HepG2 (cell line): ENCODE measurements around the gene SLC25A11. TPM values are rescaled to one million over a fixed set of nuclear protein-coding genes. Genes with fewer than 3 reads are reported as not detected.

Source experiments
- CCAR2 ChIP-seq: fragments of 200-400 bp; formaldehyde crosslinking; optimal IDR thresholded peaks from 2 replicates; pipeline ENCODE3; 2018; ENCODE audit warnings: low read depth, mild to moderate bottlenecking, low read length, moderate library complexity
- DNMT1 ChIP-seq: sonication (generic); formaldehyde crosslinking; IDR thresholded peaks from 2 replicates; pipeline ENCODE4 v1.5.1; 2020; ENCODE audit warnings: mild to moderate bottlenecking, missing genetic modification reagents
- ELF4 ChIP-seq: sonication (generic); formaldehyde crosslinking; IDR thresholded peaks from 2 replicates; pipeline ENCODE4 v1.5.0; 2020; ENCODE audit warnings: missing genetic modification reagents, mild to moderate bottlenecking, moderate library complexity, borderline replicate concordance
- ESRRA ChIP-seq: sonication (generic); formaldehyde crosslinking; IDR thresholded peaks from 2 replicates; pipeline ENCODE4 v1.5.1; 2020; ENCODE audit warnings: mild to moderate bottlenecking, low read depth, missing genetic modification reagents
- ETV5 ChIP-seq: IDR thresholded peaks from 2 replicates; pipeline ENCODE4 v1.6.1; 2018; ENCODE audit warnings: missing biosample characterization, missing genetic modification reagents, inconsistent platforms, borderline replicate concordance
- FOXC1 ChIP-seq: sonication (generic); formaldehyde crosslinking; IDR thresholded peaks from 2 replicates; pipeline ENCODE4 v1.8.0; 2022; ENCODE audit warnings: mild to moderate bottlenecking, missing genetic modification reagents, borderline replicate concordance
- FOXJ3 ChIP-seq: sonication (generic); formaldehyde crosslinking; IDR thresholded peaks from 2 replicates; pipeline ENCODE4 v1.4.0; 2020; ENCODE audit warnings: missing genetic modification reagents, mild to moderate bottlenecking, borderline replicate concordance
- GTF2F1 ChIP-seq: fragments of 150-350 bp; IDR thresholded peaks from 2 replicates; pipeline ENCODE4 v1.6.1; 2014; ENCODE audit warnings: low read length
- MTA1 ChIP-seq: sonication (generic); formaldehyde crosslinking; IDR thresholded peaks from 2 replicates; pipeline ENCODE4 v1.4.0; 2020; ENCODE audit warnings: missing genetic modification reagents, mild to moderate bottlenecking, borderline replicate concordance
- MTF2 ChIP-seq: sonication (generic); formaldehyde crosslinking; IDR thresholded peaks from 2 replicates; pipeline ENCODE4 v1.5.0; 2020; ENCODE audit warnings: missing genetic modification reagents, borderline replicate concordance
- MYNN ChIP-seq: sonication (generic); formaldehyde crosslinking; IDR thresholded peaks from 2 replicates; pipeline ENCODE4 v1.4.0; 2020; ENCODE audit warnings: mild to moderate bottlenecking, low read depth, missing genetic modification reagents
- NFE2L2 ChIP-seq: fragments of 150-350 bp; IDR thresholded peaks from 2 replicates; pipeline ENCODE4 v1.6.1; 2014; ENCODE audit warnings: low read length
- PITX1 ChIP-seq: sonication (generic); formaldehyde crosslinking; IDR thresholded peaks from 2 replicates; pipeline ENCODE4 v1.5.1; 2020; ENCODE audit warnings: mild to moderate bottlenecking, missing genetic modification reagents
- PLSCR1 ChIP-seq: sonication (generic); formaldehyde crosslinking; IDR thresholded peaks from 2 replicates; pipeline ENCODE4 v1.5.0; 2020; ENCODE audit warnings: missing genetic modification reagents, mild to moderate bottlenecking, borderline replicate concordance
- RBM39 ChIP-seq: fragments of 200-400 bp; formaldehyde crosslinking; IDR thresholded peaks from one replicate; pipeline ENCODE4 v1.6.1; 2018; ENCODE audit warnings: antibody characterized with exemption, mild to moderate bottlenecking, low read depth, low read length; ENCODE audit not compliant: poor library complexity, severe bottlenecking
- SRY ChIP-seq: sonication (generic); formaldehyde crosslinking; IDR thresholded peaks from 2 replicates; pipeline ENCODE4 v1.8.0; 2022; ENCODE audit warnings: mild to moderate bottlenecking, missing genetic modification reagents
- TCF12 ChIP-seq, 2 experiments: fragments of 450-650 bp in 1 of 2; sonication (generic) in 1 of 2; formaldehyde crosslinking in 1 of 2; IDR thresholded peaks; 2 replicates each; pipeline versions ENCODE4 v1.6.1 to v1.8.0; 2017 to 2022; ENCODE audit warnings: antibody characterized with exemption in 1 of 2, mild to moderate bottlenecking in 1 of 2, missing genetic modification reagents in 1 of 2, moderate library complexity in 1 of 2
- TOE1 ChIP-seq: sonication (generic); formaldehyde crosslinking; IDR thresholded peaks from 2 replicates; pipeline ENCODE4 v1.4.0; 2020; ENCODE audit warnings: mild to moderate bottlenecking, missing genetic modification reagents
- ZFP41 ChIP-seq: sonication (generic); formaldehyde crosslinking; IDR thresholded peaks from 2 replicates; pipeline ENCODE4 v1.4.0; 2020; ENCODE audit warnings: mild to moderate bottlenecking, missing genetic modification reagents, borderline replicate concordance
- ZFP90 ChIP-seq: sonication (generic); formaldehyde crosslinking; IDR thresholded peaks from 2 replicates; pipeline ENCODE4 v1.8.0; 2022; ENCODE audit warnings: missing genetic modification reagents, mild to moderate bottlenecking, inconsistent platforms, borderline replicate concordance
- ZKSCAN5 ChIP-seq: sonication (generic); formaldehyde crosslinking; IDR thresholded peaks from 2 replicates; pipeline ENCODE4 v1.5.1; 2020; ENCODE audit warnings: mild to moderate bottlenecking, missing genetic modification reagents
- ZMYM2 ChIP-seq: sonication (generic); formaldehyde crosslinking; IDR thresholded peaks from 2 replicates; pipeline ENCODE4 v1.8.0; 2022; ENCODE audit warnings: mild to moderate bottlenecking, missing genetic modification reagents
- ZNF101 ChIP-seq: sonication (generic); formaldehyde crosslinking; IDR thresholded peaks from 2 replicates; pipeline ENCODE4 v1.4.0; 2020; ENCODE audit warnings: mild to moderate bottlenecking, low read depth, missing genetic modification reagents, borderline replicate concordance
- ZNF17 ChIP-seq: sonication (generic); formaldehyde crosslinking; IDR thresholded peaks from 2 replicates; pipeline ENCODE4 v1.5.0; 2020; ENCODE audit warnings: mild to moderate bottlenecking, missing genetic modification reagents
- ZNF260 ChIP-seq: sonication (generic); formaldehyde crosslinking; IDR thresholded peaks from 2 replicates; pipeline ENCODE4 v1.4.0; 2020; ENCODE audit warnings: missing genetic modification reagents, low read depth, mild to moderate bottlenecking, borderline replicate concordance
- ZNF546 ChIP-seq: sonication (generic); formaldehyde crosslinking; conservative IDR thresholded peaks from 2 replicates; pipeline ENCODE4 v1.8.1; 2023; ENCODE audit warnings: mild to moderate bottlenecking, missing genetic modification reagents
- ZNF672 ChIP-seq: sonication (generic); formaldehyde crosslinking; IDR thresholded peaks from 2 replicates; pipeline ENCODE4 v1.8.1; 2022; ENCODE audit warnings: missing genetic modification reagents
- ZNF790 ChIP-seq: sonication (generic); formaldehyde crosslinking; IDR thresholded peaks from 2 replicates; pipeline ENCODE4 v1.8.0; 2022; ENCODE audit warnings: missing genetic modification reagents, mild to moderate bottlenecking, borderline replicate concordance
- polyA plus RNA-seq, 8 experiments: library from polyadenylated mRNA; depleted of rRNA in 3 of 8; stranded (reverse) in 7 of 8; unstranded in 1 of 8; fragments of >200 nt; fragmentation: Illumina TruSeq in 4 of 8; extraction: Trizol in 4 of 8; gene quantifications; 2 replicates each; pipeline versions ENCODE4 v1.2.1 to v1.2.3, GENCODE V29; 2011 to 2016; ENCODE audit warnings: low read depth in 4 of 8, missing spikeins in 1 of 8, mixed read lengths in 1 of 8; ENCODE audit not compliant: insufficient read depth in 1 of 8
- total RNA-seq, 5 experiments: library from RNA; depleted of rRNA; stranded (reverse); fragments of >200 nt; fragmentation: Illumina TruSeq; extraction: Trizol; gene quantifications; 2 replicates each; pipeline ENCODE4 v1.2.3, GENCODE V29; 2016; ENCODE audit warnings: low read depth in 1 of 5
- TF ChIP-seq, protein P1 (sequence below): sonication (generic); formaldehyde crosslinking; IDR thresholded peaks from 2 replicates; pipeline ENCODE4 v1.5.1; 2020; ENCODE audit warnings: missing genetic modification reagents, mild to moderate bottlenecking, borderline replicate concordance
- TF ChIP-seq, protein P2 (sequence below): sonication (generic); formaldehyde crosslinking; IDR thresholded peaks from 2 replicates; pipeline ENCODE4 v1.8.1; 2023; ENCODE audit warnings: missing genetic modification reagents, mild to moderate bottlenecking, borderline replicate concordance

Gene SLC25A11
- total and polyA plus RNA-seq, 2 of the 13 experiments (the other 11 are each of a cell fraction or from before 2014, with no cell fraction given), result 35.4 to 47.2 TPM

GRCh38 chr17:4908301-4908700 is 31.5 kb downstream of the SLC25A11 start (continued):
- TF ChIP-seq ZNF260 (CRISPR knock-in tag) (no peak), ESRRA (CRISPR knock-in tag) (no peak), FOXJ3 (CRISPR knock-in tag) (no peak), ELF4 (no peak), ZKSCAN5 (no peak), GTF2F1 (no peak), DNMT1 (no peak), RBM39 (no peak), MTA1 (CRISPR knock-in tag) (peak; percentile 64; the same call in 1 of the 2 replicates), ZNF790 (CRISPR knock-in tag) (no peak), TCF12 (IDR thresholded peaks at IDR 0.05) (no peak), TCF12 (CRISPR knock-in tag; IDR thresholded peaks at IDR 0.05) (no peak), SRY (CRISPR knock-in tag) (0 out of 2 replicates have a peak, but pooled peaks have one; percentile 63), ZNF17 (CRISPR knock-in tag) (no peak), ZNF101 (CRISPR knock-in tag) (no peak), TOE1 (CRISPR knock-in tag) (no peak), ZNF672 (CRISPR knock-in tag) (no peak), ETV5 (CRISPR knock-in tag) (peak; percentile 89), ZNF546 (no peak), ZFP41 (CRISPR knock-in tag) (no peak), MYNN (CRISPR knock-in tag) (no peak), PITX1 (no peak), PLSCR1 (CRISPR knock-in tag) (no peak), MTF2 (no peak), NFE2L2 (no peak), FOXC1 (CRISPR knock-in tag) (no peak), ZFP90 (peak; percentile 38; the same call in 1 of the 2 replicates), ZMYM2 (peak; percentile 21; the same call in 1 of the 2 replicates), CCAR2 (no peak)
- TF ChIP-seq, protein P1, sequence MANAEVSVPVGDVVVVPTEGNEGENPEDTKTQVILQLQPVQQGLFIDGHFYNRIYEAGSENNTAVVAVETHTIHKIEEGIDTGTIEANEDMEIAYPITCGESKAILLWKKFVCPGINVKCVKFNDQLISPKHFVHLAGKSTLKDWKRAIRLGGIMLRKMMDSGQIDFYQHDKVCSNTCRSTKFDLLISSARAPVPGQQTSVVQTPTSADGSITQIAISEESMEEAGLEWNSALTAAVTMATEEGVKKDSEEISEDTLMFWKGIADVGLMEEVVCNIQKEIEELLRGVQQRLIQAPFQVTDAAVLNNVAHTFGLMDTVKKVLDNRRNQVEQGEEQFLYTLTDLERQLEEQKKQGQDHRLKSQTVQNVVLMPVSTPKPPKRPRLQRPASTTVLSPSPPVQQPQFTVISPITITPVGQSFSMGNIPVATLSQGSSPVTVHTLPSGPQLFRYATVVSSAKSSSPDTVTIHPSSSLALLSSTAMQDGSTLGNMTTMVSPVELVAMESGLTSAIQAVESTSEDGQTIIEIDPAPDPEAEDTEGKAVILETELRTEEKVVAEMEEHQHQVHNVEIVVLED (CRISPR knock-in tag), result peak; percentile 37; the same call in 1 of the 2 replicates
- TF ChIP-seq, protein P2, sequence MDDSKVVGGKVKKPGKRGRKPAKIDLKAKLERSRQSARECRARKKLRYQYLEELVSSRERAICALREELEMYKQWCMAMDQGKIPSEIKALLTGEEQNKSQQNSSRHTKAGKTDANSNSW (CRISPR knock-in tag), result no peak
